Amygdala (tissue), 56 donors: ENCODE results near the gene IL1R2.

Experiments used
- DNase-seq, 56 donors: peaks; one replicate each; lab custom pipeline; 2025; lab: John Stamatoyannopoulos, UW

IL1R2 gene

DNA sequence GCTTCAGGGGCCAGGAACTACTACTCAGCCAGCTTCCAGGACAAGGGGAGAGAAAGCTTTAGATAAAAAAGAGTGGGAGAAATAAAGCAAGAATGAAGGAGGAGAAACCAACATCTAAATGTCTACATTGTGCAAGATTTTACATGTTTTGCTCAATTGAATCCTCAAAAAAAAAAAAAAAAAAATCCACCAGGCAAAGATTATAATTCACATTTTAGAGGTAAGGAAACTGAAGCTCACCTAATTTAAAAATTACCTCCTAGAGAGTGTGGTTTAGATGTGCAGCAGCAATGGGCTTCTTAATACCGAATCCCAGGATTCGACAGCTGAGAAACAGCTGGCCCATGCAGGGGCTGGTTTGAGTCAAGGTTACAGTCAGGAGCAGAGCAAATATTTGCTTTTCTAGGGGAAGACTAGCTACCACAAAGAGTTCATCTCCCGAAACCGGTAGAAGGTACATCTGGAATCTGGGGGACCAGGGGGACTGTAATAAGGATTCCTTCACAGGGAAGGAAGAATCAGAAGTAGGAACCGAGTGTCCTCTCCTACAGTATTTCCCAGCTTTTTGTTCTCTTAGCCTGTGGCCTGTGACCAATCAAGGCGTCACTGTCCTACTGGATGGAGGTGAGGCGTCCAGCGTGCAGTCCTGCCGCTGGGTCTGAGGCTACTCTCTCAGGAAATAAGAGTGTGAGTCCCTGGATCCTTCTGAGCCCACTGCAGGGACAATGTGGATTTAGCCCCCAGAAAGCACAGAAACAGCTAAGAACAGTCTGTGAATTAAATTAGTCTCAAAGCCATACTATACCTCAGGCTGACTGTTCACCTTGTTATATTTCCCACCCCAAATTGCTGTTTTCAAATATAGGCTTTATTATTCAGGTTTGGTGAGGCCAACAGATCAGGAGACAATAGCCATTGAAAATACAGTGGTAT lies 42.3 kb downstream of the IL1R2 start:
- no peak for DNase-seq

DNA sequence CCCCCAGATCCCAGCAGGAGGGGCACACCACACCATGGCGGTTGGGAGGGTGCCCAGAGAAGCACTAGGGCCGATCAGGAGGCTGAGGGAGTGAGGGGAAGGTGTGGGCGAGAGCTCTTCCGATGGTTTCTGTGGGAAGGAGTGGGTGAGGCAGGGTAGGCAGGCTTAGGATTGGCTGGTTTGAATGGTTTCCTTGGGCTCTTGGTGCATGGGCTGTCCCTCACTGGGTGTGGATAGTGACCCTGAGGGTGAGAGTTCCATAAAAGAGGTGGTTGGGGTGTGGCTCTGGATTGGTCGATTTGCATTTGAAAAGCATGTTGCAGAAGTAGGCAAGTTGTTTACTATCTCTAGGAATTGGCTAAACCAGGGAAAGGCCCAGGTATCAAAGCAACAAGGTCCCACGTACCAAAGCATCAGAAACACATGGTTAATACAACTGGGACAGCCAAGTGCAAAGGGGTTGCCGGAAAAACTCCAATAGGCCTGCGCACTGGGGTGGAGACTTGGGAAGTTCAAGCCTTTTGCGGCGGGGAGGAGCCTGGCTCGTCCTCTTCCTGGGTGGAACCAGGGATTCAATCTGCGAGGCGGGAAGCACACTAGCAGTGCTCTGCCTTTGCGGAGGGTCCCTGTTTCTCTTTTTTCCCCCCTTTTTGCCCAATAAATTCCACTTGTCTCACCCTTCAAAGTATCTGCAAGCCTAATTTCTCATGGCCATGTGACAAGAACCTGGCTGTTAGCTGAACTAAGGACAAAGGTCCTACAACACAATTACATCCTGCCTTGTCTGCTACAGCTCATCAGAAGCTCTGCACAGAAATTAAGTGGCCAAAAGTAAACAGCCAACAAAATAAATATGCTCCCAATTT lies 43.2 kb downstream of the IL1R2 start:
- no peak for DNase-seq

- no peak for DNase-seq
Observed at GRCh38 chr2:102037681-102038080, 45.9 kb downstream of the IL1R2 start.

GRCh38 chr2:102040229-102040628 lies 48.5 kb downstream of the IL1R2 start:
- no peak for DNase-seq

DNA sequence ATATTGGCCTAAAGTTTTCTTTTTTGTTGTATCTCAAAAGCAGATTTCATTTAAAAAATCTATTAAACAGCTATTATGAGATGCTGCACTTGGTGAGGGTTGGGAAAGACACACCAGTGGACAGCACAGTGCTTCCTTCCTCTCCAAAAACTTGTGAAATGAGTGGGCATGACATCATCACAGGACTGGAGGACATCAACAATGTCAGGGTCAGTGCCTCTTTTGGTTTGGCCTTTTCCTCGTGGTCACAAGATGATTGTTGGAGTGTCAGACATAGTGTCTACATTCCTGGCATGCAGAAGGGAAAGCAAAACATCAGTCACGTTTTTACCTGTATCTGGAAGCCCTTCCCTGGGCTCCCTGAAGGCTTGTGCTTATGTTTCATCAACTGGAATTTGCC lies 49.6 kb downstream of the IL1R2 start:
- DNase-seq: peak in 1 of 56 donors; percentile 18

- DNase-seq: no peak
Observed at GRCh38 chr2:102042196-102043081, 50.7 kb downstream of the IL1R2 start.

GRCh38 chr2:102043560-102043959 lies 51.8 kb downstream of the IL1R2 start:
- DNase-seq: no peak

DNA sequence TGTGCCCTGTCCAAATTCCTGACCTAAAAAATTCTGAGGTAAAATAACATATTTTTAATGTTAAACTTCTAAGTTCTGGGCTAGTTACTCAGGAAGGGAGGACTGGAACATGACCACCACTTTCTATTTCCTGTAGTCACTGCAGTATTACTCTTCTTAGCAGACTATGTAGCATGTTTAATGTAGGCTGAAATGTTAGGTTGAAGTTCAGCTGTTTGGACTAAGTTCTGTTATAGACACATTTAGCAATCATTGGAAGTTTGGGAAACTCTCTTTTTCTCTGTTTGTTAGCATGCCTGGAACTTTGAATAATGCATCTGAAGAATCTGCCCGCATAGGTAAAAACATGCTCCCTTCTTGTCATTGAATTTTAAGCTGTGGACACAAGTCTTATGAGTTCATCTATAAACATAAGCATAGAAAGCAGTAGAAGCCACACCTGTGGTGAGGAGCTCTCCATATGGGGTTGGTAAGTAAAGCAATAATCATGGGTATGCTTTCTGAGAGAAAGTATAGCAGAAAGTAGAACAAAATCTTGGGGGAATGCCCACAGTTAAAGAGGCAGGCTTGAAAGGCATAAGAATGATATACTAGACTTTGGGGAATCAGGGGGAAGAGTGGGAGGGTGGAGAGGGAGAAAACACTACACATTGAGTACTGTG lies 52.6 kb downstream of the IL1R2 start:
- no peak for DNase-seq

GRCh38 chr2:102044967-102045489 lies 53.3 kb downstream of the IL1R2 start:
- DNase-seq: no peak

DNA sequence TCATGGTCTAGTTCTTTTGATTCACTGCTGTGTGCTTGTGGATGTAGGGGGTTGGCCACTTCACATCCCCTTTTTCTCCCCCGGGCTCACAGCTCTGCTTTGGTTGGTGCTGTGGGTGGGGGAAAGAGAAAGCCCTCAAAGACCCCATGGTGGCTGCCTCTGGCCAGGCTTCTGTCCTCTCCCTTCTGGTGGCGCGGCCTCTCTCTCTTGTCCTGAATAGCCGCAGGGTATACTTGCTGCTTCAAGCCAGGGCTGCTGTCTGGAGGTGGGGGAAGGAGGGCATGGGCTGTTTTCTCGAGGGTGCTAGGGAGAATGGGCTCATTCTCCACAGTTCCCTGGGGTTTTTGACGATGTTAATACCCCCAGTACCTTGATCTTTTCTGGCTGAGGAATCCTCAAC lies 53.9 kb downstream of the IL1R2 start:
- DNase-seq: no peak

- DNase-seq: no peak
Observed at GRCh38 chr2:102046135-102046986, 54.6 kb downstream of the IL1R2 start.

GRCh38 chr2:102048465-102048864 lies 56.7 kb downstream of the IL1R2 start:
- no peak for DNase-seq

GRCh38 chr2:102049756-102050443 lies 58.1 kb downstream of the IL1R2 start:
- DNase-seq: peak in 11 of 56 donors; percentile 25 to 57 (median 39)

GRCh38 chr2:102050854-102051391 lies 59.2 kb downstream of the IL1R2 start:
- peak in 34 of 56 donors; percentile 9 to 73 (median 36) for DNase-seq

DNA sequence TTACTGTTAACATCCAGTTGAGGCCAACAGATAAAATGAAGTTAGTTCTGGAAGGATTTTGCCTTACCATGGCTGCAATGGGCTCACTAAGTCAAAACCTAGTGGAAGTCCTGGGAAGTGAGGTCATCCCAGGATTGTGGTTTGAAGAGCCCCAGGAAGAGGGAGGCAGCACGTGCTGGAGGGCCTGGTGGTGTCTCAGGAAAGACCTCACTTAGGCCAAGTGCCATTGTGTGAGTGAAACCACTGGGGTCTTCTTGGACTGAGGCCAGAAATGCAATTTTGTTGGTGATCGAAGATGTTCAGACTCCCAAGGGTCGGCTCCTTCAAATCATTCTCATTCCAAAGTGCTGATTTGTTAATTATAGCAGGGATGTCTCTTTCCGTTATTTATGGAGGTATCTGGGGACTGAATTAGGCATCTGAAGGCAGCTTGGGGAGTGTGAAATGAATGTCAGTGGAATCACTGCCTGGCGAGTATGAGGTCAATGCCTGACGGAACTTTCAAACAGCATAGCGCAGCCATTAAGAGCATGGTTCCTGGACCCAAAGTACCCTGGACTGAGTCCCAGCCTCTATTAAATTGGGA lies 60.0 kb downstream of the IL1R2 start:
- no peak for DNase-seq

DNA sequence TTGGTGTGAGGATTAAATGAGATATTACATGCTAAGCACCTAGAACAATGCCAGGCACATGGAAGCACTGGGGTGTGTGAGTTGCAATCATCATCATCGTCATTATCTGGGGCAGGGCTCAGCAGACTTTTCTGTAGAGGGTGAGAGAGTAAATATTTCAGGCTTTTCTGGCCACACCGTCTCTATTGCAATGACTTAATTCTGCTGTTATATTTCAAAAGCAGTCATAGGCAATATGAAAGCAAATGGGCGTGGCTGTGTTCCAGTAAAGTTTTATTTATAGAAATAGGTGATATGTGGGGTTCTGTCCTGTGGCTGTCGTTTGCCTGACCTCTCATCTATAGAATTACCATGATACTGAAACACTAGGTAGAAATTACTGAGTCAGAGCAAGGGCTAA lies 60.6 kb downstream of the IL1R2 start:
- DNase-seq: no peak

GRCh38 chr2:102053096-102053495 lies 61.3 kb downstream of the IL1R2 start:
- no peak for DNase-seq
